ENCODE measurements around the gene CDHR5.

CDHR5 gene

GRCh38 chr11:598005-598680 is 26.6 kb downstream of the CDHR5 start:
- H2AFZ ChIP-seq (ENCODE audit: low read depth, low read length, severe bottlenecking) = no peak overlapping the region
- no peaks in the 10 kb centered on the region for H3K9me2 ChIP-seq (replicated peaks; ENCODE audit: insufficient read depth, low read length)
- peaks cover 5% of the 10 kb centered on the region; the same call in 1 of the 2 replicates for H3K36me3 ChIP-seq (ENCODE audit: low read length)
- no peaks in the 10 kb centered on the region for H3F3A ChIP-seq (ENCODE audit: insufficient read depth)
- H3K4me3 ChIP-seq (ENCODE audit: insufficient read depth, low read length, poor library complexity, severe bottlenecking) = no peak overlapping the region
- H3K27me3 ChIP-seq (ENCODE audit: low read length) = no peaks in the 10 kb centered on the region
- no peak overlapping the region for H3K4me2 ChIP-seq (ENCODE audit: low read depth, low read length, poor library complexity, severe bottlenecking)
- no peaks in the 10 kb centered on the region for H3K9me3 ChIP-seq (ENCODE audit: insufficient read depth, low read length)
- H3K27ac ChIP-seq (ENCODE audit: low read depth, low read length) = no peak overlapping the region
- no peaks in the 10 kb centered on the region; the same call in 1 of the 2 replicates for H4K20me1 ChIP-seq (ENCODE audit: low read depth, low read length)
- TF ChIP-seq EZH2phosphoT487 (conservative IDR thresholded peaks at IDR 0.05; ENCODE audit: low read length) = no peak
- TF ChIP-seq, protein P1, sequence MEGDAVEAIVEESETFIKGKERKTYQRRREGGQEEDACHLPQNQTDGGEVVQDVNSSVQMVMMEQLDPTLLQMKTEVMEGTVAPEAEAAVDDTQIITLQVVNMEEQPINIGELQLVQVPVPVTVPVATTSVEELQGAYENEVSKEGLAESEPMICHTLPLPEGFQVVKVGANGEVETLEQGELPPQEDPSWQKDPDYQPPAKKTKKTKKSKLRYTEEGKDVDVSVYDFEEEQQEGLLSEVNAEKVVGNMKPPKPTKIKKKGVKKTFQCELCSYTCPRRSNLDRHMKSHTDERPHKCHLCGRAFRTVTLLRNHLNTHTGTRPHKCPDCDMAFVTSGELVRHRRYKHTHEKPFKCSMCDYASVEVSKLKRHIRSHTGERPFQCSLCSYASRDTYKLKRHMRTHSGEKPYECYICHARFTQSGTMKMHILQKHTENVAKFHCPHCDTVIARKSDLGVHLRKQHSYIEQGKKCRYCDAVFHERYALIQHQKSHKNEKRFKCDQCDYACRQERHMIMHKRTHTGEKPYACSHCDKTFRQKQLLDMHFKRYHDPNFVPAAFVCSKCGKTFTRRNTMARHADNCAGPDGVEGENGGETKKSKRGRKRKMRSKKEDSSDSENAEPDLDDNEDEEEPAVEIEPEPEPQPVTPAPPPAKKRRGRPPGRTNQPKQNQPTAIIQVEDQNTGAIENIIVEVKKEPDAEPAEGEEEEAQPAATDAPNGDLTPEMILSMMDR (IDR thresholded peaks at IDR 0.05; ENCODE audit: insufficient read depth, low read length, poor library complexity, severe bottlenecking) = no peak
- no peak overlapping the region for H3K9ac ChIP-seq (ENCODE audit: low read length)
- H3K79me2 ChIP-seq (ENCODE audit: insufficient read depth, low read length) = no peaks in the 10 kb centered on the region

DNA sequence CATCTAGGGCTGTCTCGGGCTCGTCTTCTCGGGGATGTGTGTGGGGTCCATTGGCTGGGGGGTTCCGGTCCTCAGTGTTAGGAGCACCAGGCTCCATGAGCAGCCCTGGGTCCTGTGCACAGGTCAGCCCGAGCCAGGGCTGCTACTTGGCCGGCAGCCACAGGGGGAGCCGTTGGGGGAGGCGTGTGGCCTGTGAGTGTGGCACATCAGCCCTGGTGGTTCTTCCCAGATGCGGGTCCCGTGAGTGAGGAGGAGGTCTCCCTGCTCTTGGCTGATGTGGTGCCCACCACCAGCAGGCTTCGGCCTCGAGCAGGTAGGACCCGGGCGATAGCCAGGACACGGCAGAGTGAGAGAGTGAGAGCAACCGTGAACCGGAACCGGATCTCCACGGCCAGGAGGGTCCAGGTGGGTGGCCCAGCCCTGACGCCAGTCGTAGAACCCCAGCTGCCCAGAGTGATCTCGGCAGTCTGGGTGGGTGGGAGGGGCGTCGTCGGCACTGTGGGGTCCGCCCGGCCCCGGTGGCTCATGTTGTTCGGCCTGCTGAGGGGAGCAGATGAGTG is 27.5 kb downstream of the CDHR5 start:
- Histone ChIP-seq H3K4me3 (ENCODE audit: insufficient read depth, low read length, poor library complexity, severe bottlenecking) (no peak overlapping the region), H3K9ac (ENCODE audit: low read length) (no peak overlapping the region), H2AFZ (ENCODE audit: low read depth, low read length, severe bottlenecking) (no peak overlapping the region), H3K27ac (ENCODE audit: low read depth, low read length) (no peak overlapping the region), H3K79me2 (ENCODE audit: insufficient read depth, low read length) (no peaks in the 10 kb centered on the region), H3K36me3 (ENCODE audit: low read length) (peaks cover 5% of the 10 kb centered on the region; the same call in 1 of the 2 replicates), H4K20me1 (ENCODE audit: low read depth, low read length) (no peaks in the 10 kb centered on the region; the same call in 1 of the 2 replicates), H3F3A (ENCODE audit: insufficient read depth) (no peaks in the 10 kb centered on the region), H3K9me2 (replicated peaks; ENCODE audit: insufficient read depth, low read length) (no peaks in the 10 kb centered on the region), H3K27me3 (ENCODE audit: low read length) (no peaks in the 10 kb centered on the region), H3K4me2 (ENCODE audit: low read depth, low read length, poor library complexity, severe bottlenecking) (no peak overlapping the region), H3K9me3 (ENCODE audit: insufficient read depth, low read length) (no peaks in the 10 kb centered on the region)
- no peak for TF ChIP-seq EZH2phosphoT487 (conservative IDR thresholded peaks at IDR 0.05; ENCODE audit: low read length)
- TF ChIP-seq, protein P1 (IDR thresholded peaks at IDR 0.05; ENCODE audit: insufficient read depth, low read length, poor library complexity, severe bottlenecking) = no peak

GRCh38 chr11:596374-596773 is 28.4 kb downstream of the CDHR5 start:
- Histone ChIP-seq H3K36me3 (ENCODE audit: low read length) (peaks cover 6% of the 10 kb centered on the region; the same call in 1 of the 2 replicates), H3K79me2 (ENCODE audit: insufficient read depth, low read length) (no peaks in the 10 kb centered on the region), H3K9me2 (replicated peaks; ENCODE audit: insufficient read depth, low read length) (no peaks in the 10 kb centered on the region), H3K27ac (ENCODE audit: low read depth, low read length) (no peak overlapping the region), H3K27me3 (ENCODE audit: low read length) (no peaks in the 10 kb centered on the region), H3K9ac (ENCODE audit: low read length) (no peak overlapping the region), H4K20me1 (ENCODE audit: low read depth, low read length) (no peaks in the 10 kb centered on the region; the same call in 1 of the 2 replicates), H2AFZ (ENCODE audit: low read depth, low read length, severe bottlenecking) (no peak overlapping the region), H3K9me3 (ENCODE audit: insufficient read depth, low read length) (no peaks in the 10 kb centered on the region), H3K4me3 (ENCODE audit: insufficient read depth, low read length, poor library complexity, severe bottlenecking) (no peak overlapping the region), H3F3A (ENCODE audit: insufficient read depth) (no peaks in the 10 kb centered on the region), H3K4me2 (ENCODE audit: low read depth, low read length, poor library complexity, severe bottlenecking) (no peak overlapping the region)
- no peak for TF ChIP-seq EZH2phosphoT487 (conservative IDR thresholded peaks at IDR 0.05; ENCODE audit: low read length)
- TF ChIP-seq, protein P1 (IDR thresholded peaks at IDR 0.05; ENCODE audit: insufficient read depth, low read length, poor library complexity, severe bottlenecking) = no peak

Data from SU-DHL-6 (cell line).